Measurements from ENCODE around the gene BMP8A. TPM values are rescaled to one million over a fixed set of nuclear protein-coding genes. Genes with fewer than 3 reads are reported as not detected.
"Not testable (repeated sequence)": the region's sequence is repeated elsewhere in the genome, so short reads cannot be mapped to it uniquely, and the experiment has no call there.

The BMP8A gene
- not detected for total RNA-seq

- H3K27me3 Mint-ChIP-seq = peaks cover 17% of the 10 kb centered on the region
- H3K4me3 Mint-ChIP-seq = peak within 1 kb of the TSS; percentile 52
- H3K36me3 Mint-ChIP-seq = peaks cover 5% of the 10 kb centered on the region
- CTCF ChIA-PET = interaction anchor here (1.6 kb wide), 1 partner anchor 393 kb away, joined by 7 read pairs; no protein-coding TSS in a partner anchor
- POLR2A ChIA-PET = interaction anchor here (0.6 kb wide), 1 partner anchor 376 kb away, joined by 4 read pairs; no protein-coding TSS in a partner anchor
- peak; percentile 74 for DNase-seq
- H3K4me1 Mint-ChIP-seq (ENCODE audit: low read depth) = peaks cover 5% of the 10 kb centered on the region
- no peaks in the 10 kb centered on the region for H3K9me3 Mint-ChIP-seq
- H3K27ac Mint-ChIP-seq = no peak within 1 kb of the TSS
- intact Hi-C loops (cut with micrococcal nuclease) = no loop called here
These were observed at the start of gene BMP8A for GRCh38 chr1:39491146-39491921. Gene BMP8A (plus strand): TSS chr1:39491636. CDS start chr1:39491992, 356 bp downstream.

- DNase-seq = no peak
- Mint-ChIP-seq H3K27me3 (no peaks in the 10 kb centered on the region), H3K4me3 (no peak overlapping the region), H3K36me3 (peaks cover 50% of the 10 kb centered on the region), H3K27ac (no peak overlapping the region), H3K9me3 (no peaks in the 10 kb centered on the region), H3K4me1 (ENCODE audit: low read depth) (no peaks in the 10 kb centered on the region)
- CTCF ChIA-PET = interaction anchor here (0.6 to 1.8 kb wide), 3 partner anchors 17 to 162 kb away, joined by 3 to 5 read pairs (median 4); no protein-coding TSS in a partner anchor
- POLR2A ChIA-PET = no interaction called here
- intact Hi-C loops (cut with micrococcal nuclease) = no loop called here
These were observed 49.6 kb upstream of the BMP8A start for GRCh38 chr1:39441797-39442196.

GRCh38 chr1:39445573-39445972, 45.9 kb upstream of the BMP8A start:
- Mint-ChIP-seq H3K36me3 (peaks cover 56% of the 10 kb centered on the region), H3K4me3 (no peak overlapping the region), H3K27me3 (no peaks in the 10 kb centered on the region), H3K4me1 (ENCODE audit: low read depth) (no peaks in the 10 kb centered on the region), H3K9me3 (no peaks in the 10 kb centered on the region), H3K27ac (no peak overlapping the region)
- no peak for DNase-seq
- POLR2A ChIA-PET = no interaction called here
- intact Hi-C loops (cut with micrococcal nuclease) = no loop called here
- CTCF ChIA-PET = interaction anchor here (0.6 kb wide), 1 partner anchor 26 kb away, joined by 3 read pairs; no protein-coding TSS in a partner anchor

- CTCF ChIA-PET = interaction anchor here (1.2 to 1.7 kb wide), 3 partner anchors 23 to 348 kb away, joined by 3 to 4 read pairs (median 4); no protein-coding TSS in a partner anchor
- H3K9me3 Mint-ChIP-seq = no peaks in the 10 kb centered on the region
- H3K27ac Mint-ChIP-seq = no peak overlapping the region
- H3K27me3 Mint-ChIP-seq = no peaks in the 10 kb centered on the region
- DNase-seq = no peak
- POLR2A ChIA-PET = no interaction called here
- no peak overlapping the region for H3K4me3 Mint-ChIP-seq
- no peaks in the 10 kb centered on the region for H3K4me1 Mint-ChIP-seq (ENCODE audit: low read depth)
- H3K36me3 Mint-ChIP-seq = peaks cover 60% of the 10 kb centered on the region
- intact Hi-C loops (cut with micrococcal nuclease) = no loop called here
These were observed 44.4 kb upstream of the BMP8A start for GRCh38 chr1:39446986-39447567.

GRCh38 chr1:39450041-39450440, 41.4 kb upstream of the BMP8A start:
- H3K9me3 Mint-ChIP-seq; intact Hi-C loops (cut with micrococcal nuclease); H3K27ac Mint-ChIP-seq; H3K4me1 Mint-ChIP-seq (ENCODE audit: low read depth); H3K4me3 Mint-ChIP-seq; POLR2A ChIA-PET; DNase-seq; H3K27me3 Mint-ChIP-seq; CTCF ChIA-PET: not testable (repeated sequence)
- peaks cover 53% of the 10 kb centered on the region for H3K36me3 Mint-ChIP-seq

- DNase-seq = no peak
- CTCF ChIA-PET = no interaction called here
- no peaks in the 10 kb centered on the region for H3K4me1 Mint-ChIP-seq (ENCODE audit: low read depth)
- no peaks in the 10 kb centered on the region for H3K27me3 Mint-ChIP-seq
- POLR2A ChIA-PET = no interaction called here
- H3K36me3 Mint-ChIP-seq = peaks cover 57% of the 10 kb centered on the region
- intact Hi-C loops (cut with micrococcal nuclease) = no loop called here
- no peaks in the 10 kb centered on the region for H3K9me3 Mint-ChIP-seq
- no peak overlapping the region for H3K4me3 Mint-ChIP-seq
- H3K27ac Mint-ChIP-seq = no peak overlapping the region
These were observed 40.4 kb upstream of the BMP8A start for GRCh38 chr1:39450956-39451606.

- H3K27ac Mint-ChIP-seq = no peak overlapping the region
These were observed 39.4 kb upstream of the BMP8A start for GRCh38 chr1:39452081-39452480.

GRCh38 chr1:39452540-39452939, 38.9 kb upstream of the BMP8A start:
- no peaks in the 10 kb centered on the region for H3K4me1 Mint-ChIP-seq (ENCODE audit: low read depth)
- ChIA-PET POLR2A (no interaction called here), CTCF (no interaction called here)
- H3K27me3 Mint-ChIP-seq = no peaks in the 10 kb centered on the region
- no peak overlapping the region for H3K4me3 Mint-ChIP-seq
- peaks cover 59% of the 10 kb centered on the region for H3K36me3 Mint-ChIP-seq
- DNase-seq = no peak
- no peaks in the 10 kb centered on the region for H3K9me3 Mint-ChIP-seq
- intact Hi-C loops (cut with micrococcal nuclease) = no loop called here
- H3K27ac Mint-ChIP-seq = peak overlapping the region; percentile 43

More at GRCh38 chr1:39452081-39452480, 39.4 kb upstream of the BMP8A start:
- no peak for DNase-seq
- Mint-ChIP-seq H3K4me1 (ENCODE audit: low read depth) (no peaks in the 10 kb centered on the region), H3K36me3 (peaks cover 59% of the 10 kb centered on the region), H3K9me3 (no peaks in the 10 kb centered on the region), H3K27me3 (no peaks in the 10 kb centered on the region), H3K4me3 (no peak overlapping the region)
- POLR2A ChIA-PET = no interaction called here
- CTCF ChIA-PET = no interaction called here
- intact Hi-C loops (cut with micrococcal nuclease) = no loop called here

GRCh38 chr1:39453603-39454002, 37.8 kb upstream of the BMP8A start:
- Mint-ChIP-seq H3K9me3 (no peaks in the 10 kb centered on the region), H3K27me3 (no peaks in the 10 kb centered on the region), H3K4me1 (ENCODE audit: low read depth) (no peaks in the 10 kb centered on the region), H3K4me3 (no peak overlapping the region), H3K27ac (peak overlapping the region; percentile 16), H3K36me3 (peaks cover 60% of the 10 kb centered on the region)
- no peak for DNase-seq
- ChIA-PET POLR2A (no interaction called here), CTCF (no interaction called here)
- intact Hi-C loops (cut with micrococcal nuclease) = no loop called here

- no peak overlapping the region for H3K27ac Mint-ChIP-seq
- peaks cover 74% of the 10 kb centered on the region for H3K36me3 Mint-ChIP-seq
- no peak overlapping the region for H3K4me3 Mint-ChIP-seq
- POLR2A ChIA-PET = no interaction called here
- CTCF ChIA-PET = interaction anchor here (0.8 kb wide), 1 partner anchor 351 kb away, joined by 3 read pairs; no protein-coding TSS in a partner anchor
- intact Hi-C loops (cut with micrococcal nuclease) = no loop called here
- no peaks in the 10 kb centered on the region for H3K9me3 Mint-ChIP-seq
- DNase-seq = no peak
- no peaks in the 10 kb centered on the region for H3K27me3 Mint-ChIP-seq
- no peaks in the 10 kb centered on the region for H3K4me1 Mint-ChIP-seq (ENCODE audit: low read depth)
These were observed 32.4 kb upstream of the BMP8A start for GRCh38 chr1:39458991-39459390.

- DNase-seq = no peak
- peaks cover 62% of the 10 kb centered on the region for H3K36me3 Mint-ChIP-seq
These were observed 29.4 kb upstream of the BMP8A start for GRCh38 chr1:39462074-39462473.

GRCh38 chr1:39466413-39467107, 24.9 kb upstream of the BMP8A start:
- ChIA-PET POLR2A (no interaction called here), CTCF (no interaction called here)
- intact Hi-C loops (cut with micrococcal nuclease) = no loop called here
- no peak for DNase-seq
- Mint-ChIP-seq H3K36me3 (peaks cover 38% of the 10 kb centered on the region), H3K4me1 (ENCODE audit: low read depth) (peaks cover 9% of the 10 kb centered on the region), H3K4me3 (no peak overlapping the region), H3K27ac (no peak overlapping the region), H3K27me3 (no peaks in the 10 kb centered on the region), H3K9me3 (no peaks in the 10 kb centered on the region)

More at GRCh38 chr1:39462074-39462473, 29.4 kb upstream of the BMP8A start:
- CTCF ChIA-PET = no interaction called here
- no peak overlapping the region for H3K27ac Mint-ChIP-seq
- H3K9me3 Mint-ChIP-seq = no peaks in the 10 kb centered on the region
- POLR2A ChIA-PET = no interaction called here
- no peak overlapping the region for H3K4me3 Mint-ChIP-seq
- no peaks in the 10 kb centered on the region for H3K27me3 Mint-ChIP-seq
- H3K4me1 Mint-ChIP-seq (ENCODE audit: low read depth) = peaks cover 9% of the 10 kb centered on the region
- intact Hi-C loops (cut with micrococcal nuclease) = no loop called here

Data from activated CD4-positive, alpha-beta memory T cell treated with anti-CD3 and anti-CD28 coated beads for 36 hours (primary cell).